HCT116 (cell line): ENCODE results near the gene EIF4G3. TPM values are rescaled to one million over a fixed set of nuclear protein-coding genes. Genes with fewer than 3 reads are reported as not detected.

Source experiments
- ATAC-seq: fragments of 200-7000 bp; cut with Tn5 transposase; 2 replicates; pipeline ENCODE4 v1.9.1; 2020; ENCODE audit warnings: mild to moderate bottlenecking, moderate library complexity
- BruUV-seq: library from RNA; stranded (reverse); fragments of 400-500 nt; replicated peaks from 2 replicates; lab custom pipeline; 2021; lab: Mats Ljungman, UMichigan
- CTCF ChIA-PET: fragments of 300-600 bp; sonication (Branson Sonifier 250); formaldehyde crosslinking; loops from one replicate; lab custom pipeline; 2021; ENCODE audit warnings: antibody characterized with exemption; lab: Charles Lee
- POLR2A ChIA-PET: fragments of 300-600, 350-600 bp; sonication (Branson Sonifier 250); formaldehyde crosslinking; loops from one replicate; lab custom pipeline; 2021; ENCODE audit warnings: antibody characterized with exemption; lab: Charles Lee
- RAD21 ChIA-PET, 2 experiments: fragments of 300-600 bp; sonication (Branson Sonifier 250); formaldehyde crosslinking; loops; one replicate each; lab custom pipeline; 2023; ENCODE audit warnings: low total read pairs in 2 of 2; ENCODE audit not compliant: uncharacterized antibody in 2 of 2, unreplicated experiment in 2 of 2, low non-redundant PET in 1 of 2; lab: Charles Lee
- DNase-seq: peaks from one replicate; pipeline ENCODE4 v3.0.0-alpha.2; 2010; ENCODE audit warnings: low read depth, low spot score
- H2AFZ ChIP-seq: fragments of 200-600 bp; shearing (Covaris generic), sonication (generic); 2 replicates; pipeline ENCODE4 v1.6.1; 2017; ENCODE audit warnings: low read depth, mixed run types, mixed read lengths, antibody characterized with exemption, low read length; ENCODE audit not compliant: poor library complexity, severe bottlenecking
- H3K27ac ChIP-seq: 2 replicates; pipeline ENCODE4 v1.5.1; 2012; ENCODE audit warnings: low read depth, low read length
- H3K27me3 ChIP-seq: fragments of 200-600 bp; sonication (generic); 2 replicates; pipeline ENCODE4 v1.6.1; 2016; ENCODE audit warnings: mixed run types, low read length, mixed read lengths; ENCODE audit not compliant: insufficient read depth
- H3K36me3 ChIP-seq, 2 experiments: fragments of 200-500 bp in 1 of 2; fragments of 200-600 bp in 1 of 2; sonication (Bioruptor generic) in 1 of 2; sonication (generic) in 1 of 2; 2 replicates each; pipeline versions ENCODE4 v1.5.1 to v1.6.1; 2014 to 2016; ENCODE audit warnings: low read length in 2 of 2, inconsistent platforms in 1 of 2, mixed read lengths in 1 of 2, mixed run types in 1 of 2; ENCODE audit not compliant: insufficient read depth in 2 of 2, control insufficient read depth in 1 of 2
- H3K4me1 ChIP-seq, 2 experiments: fragments of 200-600 bp in 1 of 2; sonication (generic) in 1 of 2; 2 replicates each; pipeline versions ENCODE4 v1.5.1 to v1.6.1; 2012 to 2017; ENCODE audit warnings: low read length in 2 of 2, inconsistent platforms in 1 of 2, mild to moderate bottlenecking in 1 of 2, mixed read lengths in 1 of 2, mixed run types in 1 of 2, moderate library complexity in 1 of 2; ENCODE audit not compliant: insufficient read depth in 2 of 2, control insufficient read depth in 1 of 2
- H3K4me2 ChIP-seq: fragments of 200-600 bp; sonication (generic); 2 replicates; pipeline ENCODE4 v1.6.1; 2017; ENCODE audit warnings: mixed run types, low read length, mixed read lengths
- H3K4me3 ChIP-seq, 2 experiments: fragments of 200-600 bp in 1 of 2; sonication (generic) in 1 of 2; replicated peaks in 1 of 2; 2 replicates each; pipeline ENCODE4 v1.5.1; 2011 to 2016; ENCODE audit warnings: low read length in 2 of 2, control low read depth in 1 of 2, low read depth in 1 of 2, mild to moderate bottlenecking in 1 of 2, mixed read lengths in 1 of 2, mixed run types in 1 of 2
- H3K79me2 ChIP-seq: fragments of 200-600 bp; sonication (generic); 2 replicates; pipeline ENCODE4 v1.6.1; 2017; ENCODE audit warnings: mild to moderate bottlenecking, mixed run types, low read length, moderate library complexity, mixed read lengths; ENCODE audit not compliant: insufficient read depth
- H3K9ac ChIP-seq: fragments of 200-600 bp; sonication (generic); 2 replicates; pipeline ENCODE4 v1.6.1; 2016; ENCODE audit warnings: low read length, mixed read lengths
- H3K9me2 ChIP-seq: fragments of 200-600 bp; sonication (generic), shearing (Covaris generic); 2 replicates; pipeline ENCODE4 v1.6.1; 2017; ENCODE audit warnings: mixed run types, mild to moderate bottlenecking, moderate library complexity; ENCODE audit not compliant: insufficient read depth
- H3K9me3 ChIP-seq, 2 experiments: fragments of 200-500 bp in 1 of 2; fragments of 200-600 bp in 1 of 2; sonication (Bioruptor generic) in 1 of 2; sonication (generic) in 1 of 2; 2 replicates each; pipeline ENCODE4 v1.6.1; 2014 to 2017; ENCODE audit warnings: low read length in 2 of 2, mixed read lengths in 2 of 2, inconsistent platforms in 1 of 2, low read depth in 1 of 2, mild to moderate bottlenecking in 1 of 2, mixed run types in 1 of 2, moderate library complexity in 1 of 2; ENCODE audit not compliant: control insufficient read depth in 1 of 2, insufficient read depth in 1 of 2
- H4K20me1 ChIP-seq: fragments of 200-600 bp; sonication (generic), shearing (Covaris generic); 2 replicates; pipeline ENCODE4 v1.6.1; 2017; ENCODE audit warnings: mixed run types, mild to moderate bottlenecking, moderate library complexity; ENCODE audit not compliant: insufficient read depth
- CBX3 ChIP-seq: IDR thresholded peaks from 2 replicates; pipeline ENCODE4 v1.6.1; 2012; ENCODE audit warnings: low read depth
- CEBPB ChIP-seq: IDR thresholded peaks from 2 replicates; pipeline ENCODE4 v1.6.1; 2012; ENCODE audit warnings: low read depth
- EGR1 ChIP-seq: IDR thresholded peaks from 2 replicates; pipeline ENCODE4 v1.6.1; 2012; ENCODE audit warnings: low read depth
- EZH2 ChIP-seq: fragments of 200-600 bp; sonication (generic); IDR thresholded peaks from 2 replicates; pipeline ENCODE4 v1.6.1; 2017; ENCODE audit warnings: antibody characterized with exemption, mixed run types
- FOSL1 ChIP-seq: IDR thresholded peaks from 2 replicates; pipeline ENCODE4 v1.6.1; 2012; ENCODE audit warnings: low read depth
- POLR2A ChIP-seq: IDR thresholded peaks from 2 replicates; pipeline ENCODE4 v1.7.0; 2011; ENCODE audit warnings: borderline replicate concordance; ENCODE audit not compliant: insufficient read depth, insufficient read length; ENCODE audit errors: extremely low read depth
- POLR2AphosphoS5 ChIP-seq: IDR thresholded peaks from 2 replicates; pipeline ENCODE4 v1.6.1; 2011; ENCODE audit warnings: mild to moderate bottlenecking, low read depth, low read length, moderate library complexity
- RAD21 ChIP-seq: IDR thresholded peaks from 2 replicates; pipeline ENCODE4 v1.6.1; 2012; ENCODE audit warnings: low read depth, mild to moderate bottlenecking
- SIN3A ChIP-seq: IDR thresholded peaks from 2 replicates; pipeline ENCODE4 v1.6.1; 2012; ENCODE audit warnings: low read depth
- SP1 ChIP-seq: IDR thresholded peaks from 2 replicates; pipeline ENCODE4 v1.6.1; 2012; ENCODE audit warnings: low read depth
- SRF ChIP-seq: IDR thresholded peaks from 2 replicates; pipeline ENCODE4 v1.6.1; 2012; ENCODE audit warnings: low read depth
- YY1 ChIP-seq: IDR thresholded peaks from 2 replicates; pipeline ENCODE4 v1.6.1; 2011; ENCODE audit warnings: low read length, low read depth, moderate library complexity, mild to moderate bottlenecking; ENCODE audit not compliant: insufficient replicate concordance; ENCODE audit errors: extremely low read depth
- ZFX ChIP-seq: fragments of 450-650 bp; IDR thresholded peaks from 2 replicates; pipeline ENCODE4 v1.6.1; 2017
- ZNF274 ChIP-seq: fragments of 200-500 bp; sonication (Bioruptor generic); IDR thresholded peaks from 2 replicates; pipeline ENCODE4 v1.6.1; 2014; ENCODE audit warnings: mild to moderate bottlenecking, low read depth, low read length, inconsistent platforms
- intact Hi-C: fragments of 100-400 bp; cut with micrococcal nuclease; formaldehyde crosslinking; loops from 2 replicates; pipeline ENCODE4 v1.10.0; 2022
- total RNA-seq: library from RNA; stranded (reverse); gene quantifications from one replicate; pipeline ENCODE4 v1.2.1, GENCODE V29; 2021; ENCODE audit not compliant: unreplicated experiment
- TF ChIP-seq, protein P1 (sequence below): IDR thresholded peaks from 2 replicates; pipeline ENCODE4 v1.6.1; 2012; ENCODE audit warnings: low read depth
- TF ChIP-seq, protein P2 (sequence below), 3 experiments: fragments of 200-600 bp in 1 of 3; sonication (generic) in 1 of 3; IDR thresholded peaks in 2 of 3; conservative IDR thresholded peaks in 1 of 3; 2 replicates each; pipeline ENCODE4 v1.5.1; 2012 to 2017; ENCODE audit warnings: low read depth in 2 of 3, low read length in 2 of 3, antibody characterized with exemption in 1 of 3, borderline replicate concordance in 1 of 3, control low read depth in 1 of 3, mild to moderate bottlenecking in 1 of 3, mixed read lengths in 1 of 3, mixed run types in 1 of 3, moderate library complexity in 1 of 3; ENCODE audit not compliant: insufficient read depth in 1 of 3
- TF ChIP-seq, protein P3 (sequence below): IDR thresholded peaks from 2 replicates; pipeline ENCODE4 v1.6.1; 2012

EIF4G3 gene
- total RNA-seq, 1 experiment from 2014 or later: 40.1 TPM

DNA sequence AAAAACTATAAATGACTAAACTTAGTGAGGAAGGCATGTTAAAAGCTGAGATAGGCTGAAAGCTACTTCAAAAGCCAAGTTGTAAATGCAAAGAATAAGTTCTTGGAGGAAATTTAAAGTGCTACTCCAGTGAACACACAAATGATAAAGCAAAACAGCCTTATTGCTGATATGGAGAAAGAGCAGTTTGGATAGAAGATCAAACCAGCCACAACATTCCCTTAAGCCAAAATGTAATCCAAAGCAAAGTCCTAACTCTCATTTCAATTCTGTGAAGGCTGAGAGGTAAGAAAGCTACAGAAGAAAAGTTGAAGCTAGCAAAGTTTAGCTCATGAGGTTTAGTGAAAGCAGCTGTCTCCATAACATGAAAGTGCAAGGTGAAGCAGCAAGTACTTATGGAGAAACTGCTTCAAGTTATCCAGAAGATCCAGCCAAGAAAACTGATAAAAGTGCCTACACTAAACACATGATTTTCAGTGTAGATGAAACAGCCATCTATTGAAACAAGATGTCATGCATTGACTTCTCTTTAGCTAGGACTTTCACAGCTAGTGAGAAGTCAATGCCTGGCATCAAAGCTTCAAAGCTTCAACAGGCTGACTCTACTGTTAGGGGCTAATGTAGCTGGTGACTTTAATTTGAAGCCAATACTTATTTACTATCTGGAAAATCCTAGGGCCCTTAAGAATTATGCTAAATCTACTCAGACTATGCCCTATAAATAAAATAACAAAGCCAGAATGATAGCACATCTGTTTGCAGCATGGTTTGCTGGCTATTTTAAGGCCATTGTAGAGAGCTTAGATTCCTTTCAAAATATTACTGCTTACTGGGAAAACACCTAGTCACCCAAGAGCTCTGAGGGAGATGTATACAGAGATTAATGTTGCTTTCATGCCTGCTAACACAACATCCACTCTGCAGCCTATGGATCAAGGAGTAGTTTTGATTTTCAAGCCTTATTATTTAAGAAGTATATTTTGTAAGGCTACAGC lies 188.6 kb downstream of the EIF4G3 start:
- TF ChIP-seq POLR2A (no peak), ZNF274 (no peak), SIN3A (no peak), ZFX (no peak), EZH2 (no peak), CBX3 (no peak), YY1 (no peak), SP1 (no peak), EGR1 (no peak), SRF (no peak), FOSL1 (no peak), CEBPB (no peak), POLR2AphosphoS5 (no peak), RAD21 (no peak)
- TF ChIP-seq, protein P1, sequence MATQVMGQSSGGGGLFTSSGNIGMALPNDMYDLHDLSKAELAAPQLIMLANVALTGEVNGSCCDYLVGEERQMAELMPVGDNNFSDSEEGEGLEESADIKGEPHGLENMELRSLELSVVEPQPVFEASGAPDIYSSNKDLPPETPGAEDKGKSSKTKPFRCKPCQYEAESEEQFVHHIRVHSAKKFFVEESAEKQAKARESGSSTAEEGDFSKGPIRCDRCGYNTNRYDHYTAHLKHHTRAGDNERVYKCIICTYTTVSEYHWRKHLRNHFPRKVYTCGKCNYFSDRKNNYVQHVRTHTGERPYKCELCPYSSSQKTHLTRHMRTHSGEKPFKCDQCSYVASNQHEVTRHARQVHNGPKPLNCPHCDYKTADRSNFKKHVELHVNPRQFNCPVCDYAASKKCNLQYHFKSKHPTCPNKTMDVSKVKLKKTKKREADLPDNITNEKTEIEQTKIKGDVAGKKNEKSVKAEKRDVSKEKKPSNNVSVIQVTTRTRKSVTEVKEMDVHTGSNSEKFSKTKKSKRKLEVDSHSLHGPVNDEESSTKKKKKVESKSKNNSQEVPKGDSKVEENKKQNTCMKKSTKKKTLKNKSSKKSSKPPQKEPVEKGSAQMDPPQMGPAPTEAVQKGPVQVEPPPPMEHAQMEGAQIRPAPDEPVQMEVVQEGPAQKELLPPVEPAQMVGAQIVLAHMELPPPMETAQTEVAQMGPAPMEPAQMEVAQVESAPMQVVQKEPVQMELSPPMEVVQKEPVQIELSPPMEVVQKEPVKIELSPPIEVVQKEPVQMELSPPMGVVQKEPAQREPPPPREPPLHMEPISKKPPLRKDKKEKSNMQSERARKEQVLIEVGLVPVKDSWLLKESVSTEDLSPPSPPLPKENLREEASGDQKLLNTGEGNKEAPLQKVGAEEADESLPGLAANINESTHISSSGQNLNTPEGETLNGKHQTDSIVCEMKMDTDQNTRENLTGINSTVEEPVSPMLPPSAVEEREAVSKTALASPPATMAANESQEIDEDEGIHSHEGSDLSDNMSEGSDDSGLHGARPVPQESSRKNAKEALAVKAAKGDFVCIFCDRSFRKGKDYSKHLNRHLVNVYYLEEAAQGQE: no peak
- TF ChIP-seq, protein P2, sequence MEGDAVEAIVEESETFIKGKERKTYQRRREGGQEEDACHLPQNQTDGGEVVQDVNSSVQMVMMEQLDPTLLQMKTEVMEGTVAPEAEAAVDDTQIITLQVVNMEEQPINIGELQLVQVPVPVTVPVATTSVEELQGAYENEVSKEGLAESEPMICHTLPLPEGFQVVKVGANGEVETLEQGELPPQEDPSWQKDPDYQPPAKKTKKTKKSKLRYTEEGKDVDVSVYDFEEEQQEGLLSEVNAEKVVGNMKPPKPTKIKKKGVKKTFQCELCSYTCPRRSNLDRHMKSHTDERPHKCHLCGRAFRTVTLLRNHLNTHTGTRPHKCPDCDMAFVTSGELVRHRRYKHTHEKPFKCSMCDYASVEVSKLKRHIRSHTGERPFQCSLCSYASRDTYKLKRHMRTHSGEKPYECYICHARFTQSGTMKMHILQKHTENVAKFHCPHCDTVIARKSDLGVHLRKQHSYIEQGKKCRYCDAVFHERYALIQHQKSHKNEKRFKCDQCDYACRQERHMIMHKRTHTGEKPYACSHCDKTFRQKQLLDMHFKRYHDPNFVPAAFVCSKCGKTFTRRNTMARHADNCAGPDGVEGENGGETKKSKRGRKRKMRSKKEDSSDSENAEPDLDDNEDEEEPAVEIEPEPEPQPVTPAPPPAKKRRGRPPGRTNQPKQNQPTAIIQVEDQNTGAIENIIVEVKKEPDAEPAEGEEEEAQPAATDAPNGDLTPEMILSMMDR (IDR thresholded peaks at IDR 0.05 in 2 of 3, conservative IDR thresholded peaks at IDR 0.05 in 1 of 3; ENCODE audit: borderline replicate concordance in 1 of 3, insufficient read depth in 1 of 3, low read depth in 2 of 3, low read length in 2 of 3): no peak
- TF ChIP-seq, protein P3, sequence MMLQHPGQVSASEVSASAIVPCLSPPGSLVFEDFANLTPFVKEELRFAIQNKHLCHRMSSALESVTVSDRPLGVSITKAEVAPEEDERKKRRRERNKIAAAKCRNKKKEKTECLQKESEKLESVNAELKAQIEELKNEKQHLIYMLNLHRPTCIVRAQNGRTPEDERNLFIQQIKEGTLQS: no peak
- TF ChIP-seq, all 23 proteins: peak for 0
- Histone ChIP-seq H3K79me2 (no peaks in the 10 kb centered on the region), H3K27ac (no peak overlapping the region), H3K9ac (no peak overlapping the region), H3K9me3 (no peaks in the 10 kb centered on the region), H3K4me3 (no peak overlapping the region), H4K20me1 (peaks cover 3% of the 10 kb centered on the region; the same call in 1 of the 2 replicates), H2AFZ (no peak overlapping the region), H3K4me1 (no peaks in the 10 kb centered on the region), H3K9me2 (no peaks in the 10 kb centered on the region), H3K4me2 (no peak overlapping the region), H3K27me3 (no peaks in the 10 kb centered on the region), H3K36me3 (no peaks in the 10 kb centered on the region)
- BruUV-seq: no TSS peak
- POLR2A ChIA-PET: no interaction called here
- RAD21 ChIA-PET: no interaction called here
- ATAC-seq (no peak), DNase-seq (no peak)
- CTCF ChIA-PET: interaction anchor here (0.6 kb wide), 1 partner anchor 24 kb away, joined by 3 read pairs; no protein-coding TSS in a partner anchor
- intact Hi-C loops: no loop called here
